Measurements from ENCODE around the gene MYOD1.

GRCh38 chr11:17748761-17749721, 29.7 kb downstream of the MYOD1 start:
- TF ChIP-seq, protein P1, sequence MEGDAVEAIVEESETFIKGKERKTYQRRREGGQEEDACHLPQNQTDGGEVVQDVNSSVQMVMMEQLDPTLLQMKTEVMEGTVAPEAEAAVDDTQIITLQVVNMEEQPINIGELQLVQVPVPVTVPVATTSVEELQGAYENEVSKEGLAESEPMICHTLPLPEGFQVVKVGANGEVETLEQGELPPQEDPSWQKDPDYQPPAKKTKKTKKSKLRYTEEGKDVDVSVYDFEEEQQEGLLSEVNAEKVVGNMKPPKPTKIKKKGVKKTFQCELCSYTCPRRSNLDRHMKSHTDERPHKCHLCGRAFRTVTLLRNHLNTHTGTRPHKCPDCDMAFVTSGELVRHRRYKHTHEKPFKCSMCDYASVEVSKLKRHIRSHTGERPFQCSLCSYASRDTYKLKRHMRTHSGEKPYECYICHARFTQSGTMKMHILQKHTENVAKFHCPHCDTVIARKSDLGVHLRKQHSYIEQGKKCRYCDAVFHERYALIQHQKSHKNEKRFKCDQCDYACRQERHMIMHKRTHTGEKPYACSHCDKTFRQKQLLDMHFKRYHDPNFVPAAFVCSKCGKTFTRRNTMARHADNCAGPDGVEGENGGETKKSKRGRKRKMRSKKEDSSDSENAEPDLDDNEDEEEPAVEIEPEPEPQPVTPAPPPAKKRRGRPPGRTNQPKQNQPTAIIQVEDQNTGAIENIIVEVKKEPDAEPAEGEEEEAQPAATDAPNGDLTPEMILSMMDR (IDR thresholded peaks at IDR 0.05; ENCODE audit: low read length): no peak
- TF ChIP-seq EZH2phosphoT487 (IDR thresholded peaks at IDR 0.05; ENCODE audit: low read length): no peak
- no peak for TF ChIP-seq EZH2 (optimal IDR thresholded peaks at IDR 0.05; ENCODE audit: low read depth, low read length)
